Measurements from ENCODE around the gene ERG.

GRCh38 chr21:38531591-38531990 is 33.3 kb upstream of the ERG start:
- no peak for TF ChIP-seq CTCF (IDR thresholded peaks at IDR 0.05)
- TF ChIP-seq POLR2A (IDR thresholded peaks at IDR 0.05): no peak

Measured in Peyer's patch (tissue), 4 donors.